HepG2 (cell line): ENCODE measurements around the gene GNMT. TPM values are rescaled to one million over a fixed set of nuclear protein-coding genes. Genes with fewer than 3 reads are reported as not detected.
A peak's percentile ranks its signal among the peaks of the same experiment; 100 is the strongest.

Source experiments
- ATAC-seq: fragments of 200-7000 bp; cut with Tn5 transposase; 3 replicates; pipeline ENCODE4 v1.9.1; 2020; ENCODE audit warnings: mild to moderate bottlenecking, moderate library complexity
- BruUV-seq: library from RNA; stranded (reverse); fragments of 400-500 nt; replicated peaks from 2 replicates; lab custom pipeline; 2021; lab: Mats Ljungman, UMichigan
- CTCF ChIA-PET: fragments of 300-600 bp; formaldehyde crosslinking; extraction: SDS; loops from one replicate; lab custom pipeline; 2021; ENCODE audit warnings: low total read pairs, inconsistent platforms, low intra/inter-chr PET ratio; lab: Yijun Ruan, JAX
- POLR2A ChIA-PET: fragments of 350-600 bp; sonication (Branson Sonifier 250); formaldehyde crosslinking; loops from one replicate; lab custom pipeline; 2020; ENCODE audit warnings: antibody characterized with exemption, inconsistent platforms; lab: Yijun Ruan, JAX
- DNase-seq: peaks from one replicate; pipeline ENCODE4 v3.0.0-alpha.2; 2015; ENCODE audit warnings: low spot score
- FAIRE-seq: peaks from 3 replicates; lab custom pipeline; 2011; peaks lifted over from hg19 to GRCh38; lab: Jason Lieb, UNC
- H2AFZ ChIP-seq: one replicate; pipeline ENCODE4 v1.6.1; 2011; ENCODE audit warnings: low read length, inconsistent platforms
- H3K27ac ChIP-seq: fragments of 300-600 bp; 3 replicates; pipeline ENCODE4 v1.8.0; 2011; ENCODE audit warnings: mixed run types, mild to moderate bottlenecking, mixed read lengths, low read length, inconsistent platforms; ENCODE audit not compliant: insufficient read depth; ENCODE audit errors: extremely low read length
- H3K27me3 ChIP-seq, 2 experiments: fragments of 200-600 bp in 1 of 2; 2 replicates in 1 of 2; 3 replicates in 1 of 2; pipeline versions ENCODE4 v1.6.0 to v1.8.0; 2011; ENCODE audit warnings: low read length in 2 of 2, mild to moderate bottlenecking in 2 of 2, moderate library complexity in 2 of 2, inconsistent platforms in 1 of 2; ENCODE audit not compliant: insufficient read depth in 2 of 2, control insufficient read depth in 1 of 2
- H3K36me3 ChIP-seq, 2 experiments: fragments of 200-600 bp in 1 of 2; replicated peaks in 1 of 2; 2 replicates in 1 of 2; 3 replicates in 1 of 2; pipeline versions ENCODE4 v1.5.1 to v1.8.0; 2011; ENCODE audit warnings: low read length in 2 of 2, inconsistent platforms in 1 of 2; ENCODE audit not compliant: insufficient read depth in 2 of 2, control insufficient read depth in 1 of 2
- H3K4me1 ChIP-seq: 2 replicates; pipeline ENCODE4 v1.5.1; 2012; ENCODE audit warnings: low read length, inconsistent platforms; ENCODE audit not compliant: insufficient read depth
- H3K4me2 ChIP-seq: 2 replicates; pipeline ENCODE4 v1.6.0; 2011; ENCODE audit warnings: low read depth, low read length, inconsistent platforms
- H3K4me3 ChIP-seq, 3 experiments: fragments of 200-600 bp in 1 of 3; sonication (generic), shearing (Covaris generic) in 1 of 3; replicated peaks in 1 of 3; 2 replicates each; pipeline ENCODE4 v1.5.1; 2011 to 2016; ENCODE audit warnings: low read length in 3 of 3, inconsistent platforms in 2 of 3, low read depth in 2 of 3, mild to moderate bottlenecking in 2 of 3, control low read depth in 1 of 3, mixed read lengths in 1 of 3; ENCODE audit not compliant: insufficient read depth in 1 of 3
- H3K79me2 ChIP-seq: one replicate; pipeline ENCODE4 v1.6.1; 2011; ENCODE audit warnings: low read length, inconsistent platforms; ENCODE audit not compliant: insufficient read depth
- H3K9ac ChIP-seq: 2 replicates; pipeline ENCODE4 v1.6.0; 2011; ENCODE audit warnings: mild to moderate bottlenecking, low read depth, low read length, inconsistent platforms; ENCODE audit not compliant: insufficient read depth
- H3K9me3 ChIP-seq: 2 replicates; pipeline ENCODE4 v1.5.1; 2012; ENCODE audit warnings: mild to moderate bottlenecking, low read length
- H4K20me1 ChIP-seq: 2 replicates; pipeline ENCODE4 v1.6.0; 2011; ENCODE audit warnings: inconsistent platforms, mild to moderate bottlenecking, low read length, moderate library complexity; ENCODE audit not compliant: insufficient read depth
- CEBPG ChIP-seq: IDR thresholded peaks from 2 replicates; pipeline ENCODE4 v1.6.1; 2016
- CHCHD3 ChIP-seq: sonication (generic); formaldehyde crosslinking; IDR thresholded peaks from 2 replicates; pipeline ENCODE4 v1.8.0; 2022; ENCODE audit warnings: mild to moderate bottlenecking, missing genetic modification reagents, moderate library complexity
- DR1 ChIP-seq: sonication (generic); formaldehyde crosslinking; IDR thresholded peaks from 2 replicates; pipeline ENCODE4 v1.8.0; 2021; ENCODE audit warnings: mild to moderate bottlenecking, missing genetic modification reagents, inconsistent platforms
- GATAD2A ChIP-seq: IDR thresholded peaks from 2 replicates; pipeline ENCODE4 v1.6.1; 2016
- JARID2 ChIP-seq: sonication (generic); formaldehyde crosslinking; IDR thresholded peaks from 2 replicates; pipeline ENCODE4 v1.8.1; 2023; ENCODE audit warnings: missing genetic modification reagents, inconsistent platforms; ENCODE audit not compliant: insufficient replicate concordance
- KLF12 ChIP-seq: sonication (generic); formaldehyde crosslinking; IDR thresholded peaks from 2 replicates; pipeline ENCODE4 v1.4.0; 2020; ENCODE audit warnings: missing genetic modification reagents, borderline replicate concordance
- NR2C2 ChIP-seq: sonication (generic); formaldehyde crosslinking; IDR thresholded peaks from 2 replicates; pipeline ENCODE4 v1.4.0; 2020; ENCODE audit warnings: missing genetic modification reagents, mild to moderate bottlenecking, moderate library complexity, borderline replicate concordance
- PAF1 ChIP-seq: IDR thresholded peaks from 2 replicates; pipeline ENCODE4 v1.6.1; 2016; ENCODE audit warnings: missing genetic modification reagents, missing compliant biosample characterization
- POLR2G ChIP-seq: fragments of 200-400 bp; formaldehyde crosslinking; IDR thresholded peaks from 2 replicates; pipeline ENCODE4 v1.6.1; 2018; ENCODE audit warnings: mild to moderate bottlenecking, low read depth, low read length, moderate library complexity
- RBFOX2 ChIP-seq: fragments of 200-400 bp; formaldehyde crosslinking; IDR thresholded peaks from 2 replicates; pipeline ENCODE4 v1.6.1; 2017; ENCODE audit warnings: low read depth, mild to moderate bottlenecking, low read length
- RXRB ChIP-seq: IDR thresholded peaks from 2 replicates; pipeline ENCODE4 v1.6.1; 2016; ENCODE audit warnings: borderline replicate concordance, missing genetic modification reagents, missing compliant biosample characterization
- SRSF9 ChIP-seq: fragments of 200-400 bp; formaldehyde crosslinking; IDR thresholded peaks from 2 replicates; pipeline ENCODE4 v1.6.1; 2018; ENCODE audit warnings: borderline replicate concordance, mild to moderate bottlenecking, low read depth, low read length; ENCODE audit not compliant: insufficient read depth, poor library complexity, severe bottlenecking
- TBX3 ChIP-seq: fragments of 450-650 bp; IDR thresholded peaks from 2 replicates; pipeline ENCODE4 v1.6.1; 2017; ENCODE audit warnings: antibody characterized with exemption, mild to moderate bottlenecking, inconsistent platforms, borderline replicate concordance
- THAP7 ChIP-seq: sonication (generic); formaldehyde crosslinking; IDR thresholded peaks from 2 replicates; pipeline ENCODE4 v1.8.1; 2023; ENCODE audit warnings: mild to moderate bottlenecking, missing genetic modification reagents
- ZFP82 ChIP-seq: sonication (generic); formaldehyde crosslinking; IDR thresholded peaks from 2 replicates; pipeline ENCODE4 v1.5.1; 2020; ENCODE audit warnings: mild to moderate bottlenecking, missing genetic modification reagents, borderline replicate concordance
- ZKSCAN5 ChIP-seq: sonication (generic); formaldehyde crosslinking; IDR thresholded peaks from 2 replicates; pipeline ENCODE4 v1.5.1; 2020; ENCODE audit warnings: mild to moderate bottlenecking, missing genetic modification reagents
- ZNF543 ChIP-seq: sonication (generic); formaldehyde crosslinking; IDR thresholded peaks from 2 replicates; pipeline ENCODE4 v1.4.0; 2020; ENCODE audit warnings: mild to moderate bottlenecking, missing genetic modification reagents
- ZNF572 ChIP-seq: sonication (generic); formaldehyde crosslinking; IDR thresholded peaks from 2 replicates; pipeline ENCODE4 v1.5.1; 2020; ENCODE audit warnings: mild to moderate bottlenecking, missing genetic modification reagents
- ZNF616 ChIP-seq: sonication (generic); formaldehyde crosslinking; IDR thresholded peaks from 2 replicates; pipeline ENCODE4 v1.5.0; 2020; ENCODE audit warnings: low read depth, mild to moderate bottlenecking, missing genetic modification reagents
- ZNF670 ChIP-seq: sonication (generic); formaldehyde crosslinking; IDR thresholded peaks from 2 replicates; pipeline ENCODE4 v1.8.0; 2022; ENCODE audit warnings: mild to moderate bottlenecking, missing genetic modification reagents, borderline replicate concordance
- ZNF773 ChIP-seq: sonication (generic); formaldehyde crosslinking; IDR thresholded peaks from 2 replicates; pipeline ENCODE4 v1.4.0; 2020; ENCODE audit warnings: missing genetic modification reagents, borderline replicate concordance
- ZNF777 ChIP-seq: sonication (generic); formaldehyde crosslinking; IDR thresholded peaks from 2 replicates; pipeline ENCODE4 v1.4.0; 2020; ENCODE audit warnings: missing genetic modification reagents
- ZNF788 ChIP-seq: sonication (generic); formaldehyde crosslinking; IDR thresholded peaks from 2 replicates; pipeline ENCODE4 v1.5.0; 2020; ENCODE audit warnings: mild to moderate bottlenecking, missing genetic modification reagents, borderline replicate concordance
- WGBS: methylation state at CpG from one replicate; pipeline ENCODE4 v1.1.6; 2017; ENCODE audit warnings: low lambda C conversion rate; 5-methylcytosine and 5-hydroxymethylcytosine counted together
- in situ Hi-C: cut with HindIII; loops from 2 replicates; pipeline ENCODE4 v1.10.0; 2017; ENCODE audit warnings: low pct_unique_long_range_greater_than_20kb; ENCODE audit not compliant: extremely low pct_ligation_motif_present
- intact Hi-C: fragments of 100-400 bp; cut with micrococcal nuclease; formaldehyde crosslinking; loops from one replicate; pipeline ENCODE4 v1.10.0; 2022; ENCODE audit not compliant: unreplicated experiment
- polyA plus RNA-seq, 8 experiments: library from polyadenylated mRNA; depleted of rRNA in 3 of 8; stranded (reverse) in 7 of 8; unstranded in 1 of 8; fragments of >200 nt; fragmentation: Illumina TruSeq in 4 of 8; extraction: Trizol in 4 of 8; gene quantifications; 2 replicates each; pipeline versions ENCODE4 v1.2.1 to v1.2.3, GENCODE V29; 2011 to 2016; ENCODE audit warnings: low read depth in 4 of 8, missing spikeins in 1 of 8, mixed read lengths in 1 of 8; ENCODE audit not compliant: insufficient read depth in 1 of 8
- total RNA-seq, 5 experiments: library from RNA; depleted of rRNA; stranded (reverse); fragments of >200 nt; fragmentation: Illumina TruSeq; extraction: Trizol; gene quantifications; 2 replicates each; pipeline ENCODE4 v1.2.3, GENCODE V29; 2016; ENCODE audit warnings: low read depth in 1 of 5

GNMT gene
- total and polyA plus RNA-seq, 2 of the 13 experiments (the other 11 are each of a cell fraction or from before 2014, with no cell fraction given) = 2.8 to 7.0 TPM

- ChIA-PET POLR2A (interaction anchor here (0.7 to 3.2 kb wide), 39 partner anchors 9 to 507 kb away, joined by 3 to 56 read pairs (median 6); partner anchors contain the start of genes BICRAL, CUL7, GNMT and KLC4), CTCF (no interaction called here)
- Histone ChIP-seq H4K20me1 (no peaks in the 10 kb centered on the region), H3K4me2 (peak within 1 kb of the TSS; percentile 91), H3K4me3 (peak within 1 kb of the TSS; percentile 71 to 79 (median 78)), H3K79me2 (peaks cover 38% of the 10 kb centered on the region), H3K9me3 (no peaks in the 10 kb centered on the region), H3K27me3 (no peaks in the 10 kb centered on the region; a peak in 1 of 5 replicates), H3K4me1 (peaks cover 64% of the 10 kb centered on the region), H2AFZ (peak within 1 kb of the TSS; percentile 69), H3K36me3 (peaks cover 3 to 11% of the 10 kb centered on the region in 2 experiments; a peak in 3 of 5 replicates), H3K9ac (peak within 1 kb of the TSS; percentile 79), H3K27ac (peak within 1 kb of the TSS; percentile 83)
- 1% methylated on average over 53 of the region's 63 CpGs for WGBS
- DNase-seq (peak; percentile 97), ATAC-seq (peak; percentile 94), FAIRE-seq (peak; percentile 97)
- in situ Hi-C loops = no loop called here
- no TSS peak for BruUV-seq
- intact Hi-C loops = loop anchor here (2.0 kb wide), 1 partner anchor 42 kb away; no protein-coding TSS in a partner anchor
- TF ChIP-seq TBX3 (no peak), KLF12 (CRISPR knock-in tag) (peak; percentile 97), THAP7 (peak; percentile 96), SRSF9 (no peak), GATAD2A (peak; percentile 39), CHCHD3 (CRISPR knock-in tag) (peak; percentile 93), RXRB (CRISPR knock-in tag) (no peak), ZNF773 (peak; percentile 91; the same call in 1 of the 2 replicates), CEBPG (CRISPR knock-in tag) (peak; percentile 7; the same call in 1 of the 2 replicates), ZKSCAN5 (CRISPR knock-in tag) (no peak), ZNF670 (CRISPR knock-in tag) (peak; percentile 88; the same call in 1 of the 2 replicates), NR2C2 (peak; percentile 77), POLR2G (peak; percentile 84), JARID2 (CRISPR knock-in tag) (peak; percentile 75), ZNF616 (CRISPR knock-in tag) (peak; percentile 93), PAF1 (CRISPR knock-in tag) (no peak), DR1 (CRISPR knock-in tag) (no peak; the same call in none of the 2 replicates), ZNF572 (CRISPR knock-in tag) (peak; percentile 93), ZFP82 (CRISPR knock-in tag) (peak; percentile 87), ZNF788 (CRISPR knock-in tag) (peak; percentile 96; the same call in 1 of the 2 replicates), ZNF543 (CRISPR knock-in tag) (peak; percentile 98), RBFOX2 (peak; percentile 94), ZNF777 (CRISPR knock-in tag) (peak; percentile 81)
Observed at GRCh38 chr6:42928986-42929820, 31.4 kb upstream of the GNMT start, which contains the start of gene CNPY3. Gene CNPY3 (plus strand): TSS chr6:42929480. CDS start chr6:42929571, 91 bp downstream.
